Stimulated activated CD8-positive, alpha-beta memory T cell treated with anti-CD3 and anti-CD28 coated beads, Interleukin-7, amount 100 ng/mL, for 24 hours (primary cell): ENCODE results near the gene SPACA6.

ENCODE experiments used
- DNase-seq: peaks from one replicate; pipeline ENCODE4 v3.0.0-alpha.2; 2020; ENCODE audit warnings: low read depth

SPACA6 gene

GRCh38 chr19:51688671-51689571 is 4.2 kb upstream of the SPACA6 start:
- DNase-seq: no peak

GRCh38 chr19:51689751-51690453 is 3.2 kb upstream of the SPACA6 start:
- no peak for DNase-seq

- DNase-seq: no peak
Measured at GRCh38 chr19:51690454-51691073, 2.6 kb upstream of the SPACA6 start.

GRCh38 chr19:51691074-51691583 is 2.0 kb upstream of the SPACA6 start:
- DNase-seq: no peak

GRCh38 chr19:51691584-51692428 is 1.3 kb upstream of the SPACA6 start:
- no peak for DNase-seq

- no peak for DNase-seq
Measured at GRCh38 chr19:51692468-51692867, 662 bp upstream of the SPACA6 start.

GRCh38 chr19:51693819-51694218 is 689 bp downstream of the SPACA6 start:
- DNase-seq: no peak

- DNase-seq: no peak
Measured at GRCh38 chr19:51694318-51695085, 1.4 kb downstream of the SPACA6 start.

- no peak for DNase-seq
Measured at GRCh38 chr19:51695088-51695487, 2.0 kb downstream of the SPACA6 start.

- no peak for DNase-seq
Measured at GRCh38 chr19:51695702-51696315, 2.7 kb downstream of the SPACA6 start.

- DNase-seq: no peak
Measured at GRCh38 chr19:51696606-51697005, 3.5 kb downstream of the SPACA6 start.

GRCh38 chr19:51697169-51697776 is 4.1 kb downstream of the SPACA6 start:
- no peak for DNase-seq

- no peak for DNase-seq
Measured at GRCh38 chr19:51698296-51698695, 5.2 kb downstream of the SPACA6 start.

GRCh38 chr19:51699170-51699569 is 6.0 kb downstream of the SPACA6 start:
- no peak for DNase-seq

GRCh38 chr19:51701468-51702100 is 8.5 kb downstream of the SPACA6 start:
- no peak for DNase-seq

- no peak for DNase-seq
Measured at GRCh38 chr19:51702103-51702824, 9.1 kb downstream of the SPACA6 start.

GRCh38 chr19:51702825-51703574 is 9.9 kb downstream of the SPACA6 start:
- DNase-seq: no peak
